Stimulated activated CD4-positive, alpha-beta T cell treated with anti-CD3 and anti-CD28 coated beads, TNF-alpha, amount 100 ng/mL, for 24 hours (primary cell): ENCODE data around the gene POU6F1.

Experiments used
- DNase-seq, 3 experiments: peaks; one replicate each; pipeline ENCODE4 v3.0.0-alpha.2; 2020; ENCODE audit warnings: low read depth in 3 of 3

The POU6F1 gene

GRCh38 chr12:51171884-51172514 is 45.9 kb downstream of the POU6F1 start:
- DNase-seq, result no peak

GRCh38 chr12:51163795-51164194 is 54.1 kb downstream of the POU6F1 start:
- no peak for DNase-seq

GRCh38 chr12:51162217-51162616 is 55.6 kb downstream of the POU6F1 start:
- DNase-seq, result no peak

GRCh38 chr12:51160814-51161459 is 56.9 kb downstream of the POU6F1 start:
- DNase-seq, result no peak

DNA sequence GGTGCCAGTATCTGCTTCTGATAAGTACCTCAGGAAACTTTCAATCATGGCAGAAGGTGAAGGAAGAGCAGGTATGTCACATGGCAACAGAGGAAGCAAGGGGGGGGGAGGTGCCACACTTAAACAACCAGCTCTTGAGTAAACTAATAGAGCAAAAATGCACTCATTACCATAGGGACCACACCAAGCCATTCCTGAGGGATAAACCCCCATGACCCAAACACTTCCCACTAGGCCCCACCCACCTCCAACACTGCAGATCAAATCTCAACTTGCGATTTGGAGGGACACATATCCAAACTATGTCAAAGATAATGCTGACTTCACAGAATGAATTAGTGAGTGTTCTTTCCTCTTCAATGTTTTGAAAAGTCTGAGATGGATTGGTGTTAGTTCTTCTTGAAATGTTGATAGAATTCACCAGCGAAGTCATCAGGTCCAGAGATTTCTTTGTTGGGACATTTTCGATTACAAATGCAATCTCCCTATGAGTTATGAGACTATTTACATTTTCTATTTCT is 61.6 kb downstream of the POU6F1 start:
- DNase-seq, result no peak

- no peak for DNase-seq
Observed at GRCh38 chr12:51152953-51153352, 64.9 kb downstream of the POU6F1 start.

DNA sequence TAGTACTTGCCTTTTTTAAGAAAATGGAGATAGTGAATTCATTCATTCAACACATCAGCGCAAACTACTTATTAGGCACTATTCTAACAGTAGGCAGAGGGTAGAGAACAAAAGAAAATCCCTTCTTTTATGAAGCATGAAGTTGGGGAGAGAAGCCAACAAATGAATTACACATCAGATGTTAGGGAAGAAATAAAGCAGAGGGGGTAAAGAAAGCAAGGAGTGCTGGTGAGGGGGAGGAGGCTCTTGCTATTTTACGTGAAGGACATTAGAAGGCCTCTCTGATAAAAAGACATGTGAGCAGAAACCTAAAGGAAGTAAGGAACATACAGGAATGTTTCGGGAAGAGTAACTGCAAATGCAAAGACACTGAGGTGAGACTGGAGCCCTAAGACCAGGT is 67.1 kb downstream of the POU6F1 start:
- DNase-seq, result no peak

GRCh38 chr12:51147309-51147708 is 70.6 kb downstream of the POU6F1 start:
- no peak for DNase-seq

DNA sequence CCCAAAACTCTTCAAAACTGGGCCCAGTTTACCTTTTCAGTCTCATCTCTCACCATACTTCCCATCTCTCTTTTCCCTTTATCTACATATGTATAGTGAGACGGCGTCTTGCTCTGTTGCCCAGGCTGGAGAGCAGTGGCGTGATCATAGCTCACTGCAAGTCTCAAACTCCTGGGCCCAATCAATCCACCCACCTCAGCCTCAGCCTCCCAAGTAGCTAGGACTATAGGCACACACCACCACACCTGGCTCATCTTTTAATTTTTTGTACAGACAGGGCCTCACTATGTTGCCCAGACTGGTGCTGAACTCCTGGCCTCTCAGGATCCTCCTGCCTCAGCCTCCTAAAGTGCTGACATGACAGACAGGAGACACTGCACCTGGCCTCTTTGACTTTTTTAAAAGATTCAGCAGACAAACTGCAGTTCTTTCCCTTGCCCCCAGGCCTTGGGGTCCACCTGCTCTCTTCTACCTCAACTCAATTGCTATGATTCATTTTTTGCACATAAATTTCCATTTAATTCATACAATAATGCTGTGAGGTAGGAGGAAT is 78.5 kb downstream of the POU6F1 start:
- no peak for DNase-seq
